ENCODE measurements around the gene CD99L2. TPM values are rescaled to one million over a fixed set of nuclear protein-coding genes. Genes with fewer than 3 reads are reported as not detected.
"Not testable (repeated sequence)": the region's sequence is repeated elsewhere in the genome, so short reads cannot be mapped to it uniquely, and the experiment has no call there.

CD99L2 gene
- total and polyA plus RNA-seq, 7 experiments from 2014 or later: 14.3 to 20.4 (median 16.0) TPM

GRCh38 chrX:150886381-150886780 is 12.1 kb downstream of the CD99L2 start:
- Mint-ChIP-seq H3K36me3 (peaks cover 0 to 13% (median 0%) of the 10 kb centered on the region in 5 donors), H3K27ac (no peak overlapping the region), H3K4me3 (no peak overlapping the region), H3K9me3 (peaks cover 0 to under 1% (median 0%) of the 10 kb centered on the region in 11 donors), H3K4me1 (peaks cover under 1 to 12% (median 3%) of the 10 kb centered on the region in 7 donors), H3K27me3 (no peaks in the 10 kb centered on the region)
- Histone ChIP-seq H3K27me3 (ENCODE audit: control insufficient read depth in 2 of 2, insufficient read depth in 2 of 2, low read length in 2 of 2) (no peaks in the 10 kb centered on the region), H3K36me3 (ENCODE audit: control insufficient read depth in 2 of 3, insufficient read depth in 3 of 3, low read length in 3 of 3) (no peaks in the 10 kb centered on the region), H3K27ac (ENCODE audit: low read depth, low read length) (no peak overlapping the region), H3K9me3 (ENCODE audit: control insufficient read depth in 2 of 3, low read length in 3 of 3) (no peaks in the 10 kb centered on the region), H3K4me3 (ENCODE audit: low read length) (no peak overlapping the region), H3K4me1 (ENCODE audit: control insufficient read depth in 2 of 2, insufficient read depth in 2 of 2, low read length in 2 of 2) (no peaks in the 10 kb centered on the region)
- DNase-seq (no peak), ATAC-seq (no peak)
- POLR2A ChIA-PET: no interaction called here
- CTCF ChIA-PET: no interaction called here
- intact Hi-C loops (cut with micrococcal nuclease): no loop called here

GRCh38 chrX:150880808-150881165 is 17.7 kb downstream of the CD99L2 start:
- Histone ChIP-seq H3K4me1 (ENCODE audit: control insufficient read depth in 2 of 2, insufficient read depth in 2 of 2, low read length in 2 of 2) (peaks cover 0 to 5% of the 10 kb centered on the region in 2 donors), H3K27ac (ENCODE audit: low read depth, low read length) (no peak overlapping the region), H3K4me3 (ENCODE audit: low read length) (no peak overlapping the region), H3K9me3 (ENCODE audit: control insufficient read depth in 2 of 3, low read length in 3 of 3) (no peaks in the 10 kb centered on the region), H3K27me3 (ENCODE audit: control insufficient read depth in 2 of 2, insufficient read depth in 2 of 2, low read length in 2 of 2) (no peaks in the 10 kb centered on the region), H3K36me3 (ENCODE audit: control insufficient read depth in 2 of 3, insufficient read depth in 3 of 3, low read length in 3 of 3) (no peaks in the 10 kb centered on the region)
- Mint-ChIP-seq H3K4me1 (peaks cover 11 to 38% (median 25%) of the 10 kb centered on the region in 7 donors), H3K36me3 (peaks cover 0 to 13% (median 12%) of the 10 kb centered on the region in 5 donors), H3K9me3 (peaks cover 0 to 4% (median 0%) of the 10 kb centered on the region in 11 donors), H3K27me3 (no peaks in the 10 kb centered on the region), H3K4me3 (peak overlapping the region in 6 of 10 donors; percentile 26 to 77 (median 44)), H3K27ac (peak overlapping the region in 7 of 9 donors; percentile 5 to 87 (median 62))
- intact Hi-C loops (cut with micrococcal nuclease): loop anchor here in 1 of 2 donors (1.0 to 5.0 kb wide), 3 partner anchors 18 to 512 kb away; partner anchors contain the start of gene CD99L2
- POLR2A ChIA-PET: no interaction called here
- DNase-seq: no peak
- ATAC-seq: no peak
- CTCF ChIA-PET: no interaction called here

GRCh38 chrX:150879855-150880807 is 18.3 kb downstream of the CD99L2 start:
- H3K36me3 Mint-ChIP-seq: peaks cover 0 to 18% (median 14%) of the 10 kb centered on the region in 5 donors
- H3K9me3 Mint-ChIP-seq: peaks cover 0 to 11% (median 0%) of the 10 kb centered on the region in 11 donors
- H3K27ac Mint-ChIP-seq: peak overlapping the region in 6 of 9 donors; percentile 4 to 87 (median 58)
- Histone ChIP-seq H3K36me3 (ENCODE audit: control insufficient read depth in 2 of 3, insufficient read depth in 3 of 3, low read length in 3 of 3) (no peaks in the 10 kb centered on the region), H3K27me3 (ENCODE audit: control insufficient read depth in 2 of 2, insufficient read depth in 2 of 2, low read length in 2 of 2) (no peaks in the 10 kb centered on the region), H3K27ac (ENCODE audit: low read depth, low read length) (no peak overlapping the region), H3K4me1 (ENCODE audit: control insufficient read depth in 2 of 2, insufficient read depth in 2 of 2, low read length in 2 of 2) (peaks cover 0 to 5% of the 10 kb centered on the region in 2 donors), H3K4me3 (ENCODE audit: low read length) (no peak overlapping the region), H3K9me3 (ENCODE audit: control insufficient read depth in 2 of 3, low read length in 3 of 3) (no peaks in the 10 kb centered on the region)
- H3K4me1 Mint-ChIP-seq: peaks cover 11 to 45% (median 27%) of the 10 kb centered on the region in 7 donors
- H3K27me3 Mint-ChIP-seq: no peaks in the 10 kb centered on the region
- peak; percentile 32 for ATAC-seq
- DNase-seq: no peak
- peak overlapping the region in 4 of 10 donors; percentile 26 to 47 (median 32) for H3K4me3 Mint-ChIP-seq
- ChIA-PET POLR2A (no interaction called here), CTCF (no interaction called here)
- intact Hi-C loops (cut with micrococcal nuclease): loop anchor here in 1 of 2 donors (1.0 to 5.0 kb wide), 3 partner anchors 18 to 512 kb away; partner anchors contain the start of gene CD99L2

- H3K4me3 ChIP-seq (ENCODE audit: low read length); ATAC-seq; H3K27me3 ChIP-seq (ENCODE audit: control insufficient read depth in 2 of 2, insufficient read depth in 2 of 2, low read length in 2 of 2); intact Hi-C loops (cut with micrococcal nuclease); DNase-seq; H3K27ac Mint-ChIP-seq; H3K4me3 Mint-ChIP-seq; H3K4me1 ChIP-seq (ENCODE audit: control insufficient read depth in 2 of 2, insufficient read depth in 2 of 2, low read length in 2 of 2); POLR2A ChIA-PET; H3K9me3 ChIP-seq (ENCODE audit: control insufficient read depth in 2 of 3, low read length in 3 of 3); H3K27me3 Mint-ChIP-seq; H3K27ac ChIP-seq (ENCODE audit: low read depth, low read length); H3K36me3 ChIP-seq (ENCODE audit: control insufficient read depth in 2 of 3, insufficient read depth in 3 of 3, low read length in 3 of 3); CTCF ChIA-PET: not testable (repeated sequence)
- Mint-ChIP-seq H3K36me3 (peaks cover 0 to 27% (median 14%) of the 10 kb centered on the region in 5 donors), H3K4me1 (peaks cover 23 to 59% (median 29%) of the 10 kb centered on the region in 7 donors), H3K9me3 (peaks cover 0 to 14% (median 0%) of the 10 kb centered on the region in 11 donors)
Observed at GRCh38 chrX:150875621-150876020, 22.8 kb downstream of the CD99L2 start.

GRCh38 chrX:150874448-150874847 is 24.0 kb downstream of the CD99L2 start:
- Mint-ChIP-seq H3K4me1 (peaks cover 15 to 52% (median 26%) of the 10 kb centered on the region in 7 donors), H3K9me3 (peaks cover 0 to 11% (median 0%) of the 10 kb centered on the region in 11 donors), H3K27ac (no peak overlapping the region), H3K36me3 (peaks cover 0 to 27% (median 14%) of the 10 kb centered on the region in 5 donors), H3K4me3 (peak overlapping the region in 1 of 10 donors; percentile 55), H3K27me3 (no peaks in the 10 kb centered on the region)
- Histone ChIP-seq H3K4me1 (ENCODE audit: control insufficient read depth in 2 of 2, insufficient read depth in 2 of 2, low read length in 2 of 2) (no peaks in the 10 kb centered on the region), H3K9me3 (ENCODE audit: control insufficient read depth in 2 of 3, low read length in 3 of 3) (no peaks in the 10 kb centered on the region), H3K4me3 (ENCODE audit: low read length) (no peak overlapping the region), H3K27me3 (ENCODE audit: control insufficient read depth in 2 of 2, insufficient read depth in 2 of 2, low read length in 2 of 2) (no peaks in the 10 kb centered on the region), H3K27ac (ENCODE audit: low read depth, low read length) (no peak overlapping the region), H3K36me3 (ENCODE audit: control insufficient read depth in 2 of 3, insufficient read depth in 3 of 3, low read length in 3 of 3) (no peaks in the 10 kb centered on the region)
- ATAC-seq (no peak), DNase-seq (no peak)
- ChIA-PET CTCF (no interaction called here), POLR2A (no interaction called here)
- intact Hi-C loops (cut with micrococcal nuclease): no loop called here

- ATAC-seq (no peak), DNase-seq (no peak)
- peak overlapping the region in 3 of 9 donors; percentile 15 to 23 (median 18) for H3K27ac Mint-ChIP-seq
- no peaks in the 10 kb centered on the region for H3K27me3 ChIP-seq (ENCODE audit: control insufficient read depth in 2 of 2, insufficient read depth in 2 of 2, low read length in 2 of 2)
- no peak overlapping the region for H3K4me3 ChIP-seq (ENCODE audit: low read length)
- peaks cover 0 to 11% (median 0%) of the 10 kb centered on the region in 11 donors for H3K9me3 Mint-ChIP-seq
- intact Hi-C loops (cut with micrococcal nuclease): no loop called here
- no peaks in the 10 kb centered on the region for H3K36me3 ChIP-seq (ENCODE audit: control insufficient read depth in 2 of 3, insufficient read depth in 3 of 3, low read length in 3 of 3)
- ChIA-PET CTCF (no interaction called here), POLR2A (no interaction called here)
- H3K36me3 Mint-ChIP-seq: peaks cover 0 to 19% (median 9%) of the 10 kb centered on the region in 5 donors
- H3K9me3 ChIP-seq (ENCODE audit: control insufficient read depth in 2 of 3, low read length in 3 of 3): no peaks in the 10 kb centered on the region
- no peak overlapping the region for H3K27ac ChIP-seq (ENCODE audit: low read depth, low read length)
- peak overlapping the region in 1 of 10 donors; percentile 6 for H3K4me3 Mint-ChIP-seq
- H3K4me1 ChIP-seq (ENCODE audit: control insufficient read depth in 2 of 2, insufficient read depth in 2 of 2, low read length in 2 of 2): no peaks in the 10 kb centered on the region
- no peaks in the 10 kb centered on the region for H3K27me3 Mint-ChIP-seq
- peaks cover 8 to 49% (median 23%) of the 10 kb centered on the region in 7 donors for H3K4me1 Mint-ChIP-seq
Observed at GRCh38 chrX:150873616-150874015, 24.9 kb downstream of the CD99L2 start.

Data from naive thymus-derived CD4-positive, alpha-beta T cell (primary cell).